MCF 10A (cell line): ENCODE measurements around the gene PROP1. TPM values are rescaled to one million over a fixed set of nuclear protein-coding genes. Genes with fewer than 3 reads are reported as not detected.
"Not testable (repeated sequence)": the region's sequence is repeated elsewhere in the genome, so short reads cannot be mapped to it uniquely, and the experiment has no call there.

ENCODE experiments used
- BruUV-seq: library from RNA; stranded (reverse); fragments of 400-500 nt; replicated peaks from 2 replicates; lab custom pipeline; 2021; lab: Mats Ljungman, UMichigan
- CTCF ChIA-PET: fragments of 300-600 bp; sonication (Branson Sonifier 250); formaldehyde crosslinking; extraction: SDS; loops from one replicate; lab custom pipeline; 2021; ENCODE audit warnings: antibody characterized with exemption, inconsistent platforms; lab: Yijun Ruan, JAX
- POLR2A ChIA-PET: fragments of 300-600, 350-650 bp; sonication (Branson Sonifier 250); formaldehyde crosslinking; extraction: SDS; loops from one replicate; lab custom pipeline; 2020; ENCODE audit warnings: antibody characterized with exemption, inconsistent platforms; lab: Yijun Ruan, JAX
- DNase-seq: peaks from one replicate; pipeline ENCODE4 v3.0.0-alpha.2; 2018; ENCODE audit not compliant: unreplicated experiment
- H3K27ac Mint-ChIP-seq: one replicate; pipeline ENCODE4 v1.8.0; 2022; ENCODE audit warnings: mild to moderate bottlenecking, low read depth, mixed read lengths; ENCODE audit not compliant: unreplicated experiment
- H3K27me3 Mint-ChIP-seq: one replicate; pipeline ENCODE4 v1.8.0; 2022; ENCODE audit warnings: mixed read lengths; ENCODE audit not compliant: insufficient read depth, unreplicated experiment
- H3K36me3 Mint-ChIP-seq: one replicate; pipeline ENCODE4 v1.8.0; 2022; ENCODE audit warnings: mild to moderate bottlenecking, moderate library complexity, mixed read lengths; ENCODE audit not compliant: insufficient read depth, unreplicated experiment
- H3K4me1 Mint-ChIP-seq: one replicate; pipeline ENCODE4 v1.8.0; 2022; ENCODE audit warnings: mixed read lengths; ENCODE audit not compliant: insufficient read depth, unreplicated experiment
- H3K4me3 Mint-ChIP-seq: one replicate; pipeline ENCODE4 v1.8.0; 2022; ENCODE audit warnings: mild to moderate bottlenecking, moderate library complexity, mixed read lengths; ENCODE audit not compliant: unreplicated experiment
- H3K9me3 Mint-ChIP-seq: one replicate; pipeline ENCODE4 v1.8.0; 2022; ENCODE audit warnings: mixed read lengths; ENCODE audit not compliant: unreplicated experiment
- CTCF ChIP-seq: fragments of 200-600 bp; IDR thresholded peaks from one replicate; pipeline ENCODE4 v1.8.0; 2022; ENCODE audit warnings: antibody characterized with exemption, mild to moderate bottlenecking; ENCODE audit not compliant: unreplicated experiment
- intact Hi-C: fragments of 100-400 bp; cut with micrococcal nuclease; formaldehyde crosslinking; loops from 2 replicates; pipeline ENCODE4 v1.14.1; 2022
- total RNA-seq: library from RNA; stranded (reverse); gene quantifications from 2 replicates; pipeline ENCODE4 v1.2.3, GENCODE V29; 2022

PROP1 gene
- total RNA-seq, 1 experiment from 2014 or later: not detected

GRCh38 chr5:177982072-177982727, 13.8 kb downstream of the PROP1 start:
- H3K4me3 Mint-ChIP-seq: no peak overlapping the region
- POLR2A ChIA-PET: no interaction called here
- no TSS peak for BruUV-seq
- peak; percentile 13 for TF ChIP-seq CTCF
- CTCF ChIA-PET: interaction anchor here (0.6 to 1.9 kb wide), 10 partner anchors 8 to 1220 kb away, joined by 3 to 10 read pairs (median 4); no protein-coding TSS in a partner anchor
- DNase-seq: peak; percentile 58
- peaks cover 6% of the 10 kb centered on the region for H3K9me3 Mint-ChIP-seq
- intact Hi-C loops: no loop called here
- no peak overlapping the region for H3K27ac Mint-ChIP-seq
- H3K36me3 Mint-ChIP-seq: no peaks in the 10 kb centered on the region
- H3K4me1 Mint-ChIP-seq: no peaks in the 10 kb centered on the region
- H3K27me3 Mint-ChIP-seq: no peaks in the 10 kb centered on the region

- ChIA-PET POLR2A (no interaction called here), CTCF (interaction anchor here (0.6 to 1.9 kb wide), 4 partner anchors 9 to 1221 kb away, joined by 3 to 5 read pairs (median 5); no protein-coding TSS in a partner anchor)
- no peaks in the 10 kb centered on the region for H3K36me3 Mint-ChIP-seq
Observed at GRCh38 chr5:177981296-177982071, 14.6 kb downstream of the PROP1 start.

DNA sequence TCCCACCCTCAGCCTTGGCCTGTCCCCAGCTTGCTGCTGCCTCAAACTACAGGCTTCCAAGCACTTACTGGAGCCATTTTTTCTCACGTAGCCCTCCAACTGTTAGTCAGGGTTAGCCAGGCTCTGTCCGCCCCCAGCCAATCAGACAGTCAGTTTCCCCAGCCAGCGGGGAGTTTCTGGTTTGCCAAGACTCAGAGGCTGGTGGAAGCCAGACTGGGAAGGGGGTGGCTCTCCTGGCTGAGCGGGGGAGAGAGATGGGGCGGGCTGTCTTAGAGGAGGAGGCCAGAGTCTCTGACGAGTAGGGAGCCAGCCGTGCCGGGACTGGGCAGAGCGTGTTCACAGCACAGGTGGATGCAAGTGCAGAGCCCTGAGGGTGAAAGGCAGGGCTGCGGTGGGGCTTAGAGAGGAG, 15.3 kb downstream of the PROP1 start:
- intact Hi-C loops: no loop called here
- Mint-ChIP-seq H3K4me3 (no peak overlapping the region), H3K27me3 (no peaks in the 10 kb centered on the region), H3K4me1 (no peaks in the 10 kb centered on the region), H3K36me3 (no peaks in the 10 kb centered on the region), H3K27ac (no peak overlapping the region), H3K9me3 (peaks cover 9% of the 10 kb centered on the region)
- POLR2A ChIA-PET: no interaction called here
- no peak for TF ChIP-seq CTCF
- BruUV-seq: no TSS peak
- CTCF ChIA-PET: interaction anchor here (1.1 kb wide), 1 partner anchor 82 kb away, joined by 5 read pairs; no protein-coding TSS in a partner anchor
- DNase-seq: no peak

More at GRCh38 chr5:177981296-177982071, 14.6 kb downstream of the PROP1 start:
- TF ChIP-seq CTCF: no peak
- Mint-ChIP-seq H3K4me1 (no peaks in the 10 kb centered on the region), H3K27me3 (no peaks in the 10 kb centered on the region), H3K9me3 (peaks cover 6% of the 10 kb centered on the region), H3K27ac (no peak overlapping the region), H3K4me3 (no peak overlapping the region)
- BruUV-seq: no TSS peak
- DNase-seq: no peak
- intact Hi-C loops: no loop called here

DNA sequence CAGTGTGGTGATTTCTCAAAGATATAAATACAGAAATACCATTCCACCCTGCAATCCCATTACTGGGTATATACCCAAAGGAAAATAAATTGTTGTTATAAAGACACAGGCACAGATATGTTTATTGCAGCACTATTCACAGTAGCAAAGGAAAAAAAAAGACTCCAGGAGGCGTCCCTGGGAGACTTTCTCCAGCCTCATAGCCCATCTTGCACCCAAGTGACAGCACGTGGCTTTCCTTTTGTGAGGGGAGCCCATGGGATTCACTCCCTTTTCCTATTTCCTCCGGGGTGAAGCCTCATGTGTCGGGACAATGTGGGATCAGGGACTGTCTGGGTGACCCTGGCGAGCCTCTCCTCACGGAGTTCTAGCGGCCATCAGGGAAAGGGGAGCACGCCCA, 18.4 kb downstream of the PROP1 start:
- H3K4me1 Mint-ChIP-seq, intact Hi-C loops, H3K27me3 Mint-ChIP-seq, H3K4me3 Mint-ChIP-seq, POLR2A ChIA-PET, DNase-seq, H3K27ac Mint-ChIP-seq, H3K36me3 Mint-ChIP-seq, BruUV-seq: not testable (repeated sequence)
- peaks cover 15% of the 10 kb centered on the region for H3K9me3 Mint-ChIP-seq
- CTCF ChIA-PET: interaction anchor here (0.7 to 1.2 kb wide), 2 partner anchors 9 to 15 kb away, joined by 4 to 5 read pairs; no protein-coding TSS in a partner anchor
